GM23248 (cell line): ENCODE measurements around the gene APEH. TPM values are rescaled to one million over a fixed set of nuclear protein-coding genes. Genes with fewer than 3 reads are reported as not detected.

Experiments
- DNase-seq: peaks from one replicate; pipeline ENCODE4 v3.0.0-alpha.2; 2015
- H2AFZ ChIP-seq: fragments of 200-600 bp; sonication (generic); 2 replicates; pipeline ENCODE4 v1.6.1; 2016; ENCODE audit warnings: antibody characterized with exemption
- H3F3A ChIP-seq: fragments of 200-600 bp; sonication (generic); 2 replicates; pipeline ENCODE4 v1.6.1; 2016; ENCODE audit warnings: mild to moderate bottlenecking, antibody characterized with exemption, mixed run types; ENCODE audit not compliant: insufficient read depth
- H3K27ac ChIP-seq: fragments of 200-600 bp; sonication (generic); 2 replicates; pipeline ENCODE4 v1.5.1; 2016; ENCODE audit warnings: mild to moderate bottlenecking
- H3K27me3 ChIP-seq: fragments of 200-600 bp; sonication (generic); replicated peaks from 2 replicates; pipeline ENCODE4 v1.6.1; 2016; ENCODE audit warnings: mild to moderate bottlenecking; ENCODE audit not compliant: insufficient read depth
- H3K36me3 ChIP-seq: fragments of 200-600 bp; sonication (generic); 2 replicates; pipeline ENCODE4 v1.6.1; 2016; ENCODE audit warnings: low read depth, mild to moderate bottlenecking
- H3K4me1 ChIP-seq: fragments of 200-600 bp; sonication (generic); 2 replicates; pipeline ENCODE4 v1.6.1; 2016; ENCODE audit warnings: mild to moderate bottlenecking; ENCODE audit not compliant: insufficient read depth
- H3K4me2 ChIP-seq: fragments of 200-600 bp; sonication (generic); one replicate; pipeline ENCODE4 v1.6.1; 2016; ENCODE audit warnings: mild to moderate bottlenecking; ENCODE audit not compliant: unreplicated experiment
- H3K4me3 ChIP-seq: fragments of 200-600 bp; sonication (generic); 2 replicates; pipeline ENCODE4 v1.5.1; 2016; ENCODE audit warnings: mild to moderate bottlenecking
- H3K79me2 ChIP-seq: fragments of 200-600 bp; sonication (generic); 2 replicates; pipeline ENCODE4 v1.6.1; 2016; ENCODE audit warnings: mild to moderate bottlenecking; ENCODE audit not compliant: insufficient read depth
- H3K9ac ChIP-seq: fragments of 200-600 bp; sonication (generic); 2 replicates; pipeline ENCODE4 v1.6.1; 2016; ENCODE audit warnings: mild to moderate bottlenecking
- H3K9me2 ChIP-seq: fragments of 200-600 bp; sonication (generic); 2 replicates; pipeline ENCODE4 v1.6.1; 2016; ENCODE audit warnings: mixed run types, mild to moderate bottlenecking, moderate library complexity; ENCODE audit not compliant: insufficient read depth
- H3K9me3 ChIP-seq: fragments of 200-600 bp; sonication (generic); one replicate; pipeline ENCODE4 v1.6.1; 2017; ENCODE audit warnings: low read depth
- H4K20me1 ChIP-seq: fragments of 200-600 bp; sonication (generic); 2 replicates; pipeline ENCODE4 v1.6.0; 2016; ENCODE audit not compliant: insufficient read depth
- EZH2 ChIP-seq: fragments of 200-600 bp; sonication (generic); IDR thresholded peaks from 2 replicates; pipeline ENCODE4 v1.6.1; 2018; ENCODE audit warnings: antibody characterized with exemption, mild to moderate bottlenecking; ENCODE audit not compliant: insufficient read depth, poor library complexity, severe bottlenecking
- EZH2phosphoT487 ChIP-seq: fragments of 200-600 bp; sonication (generic); IDR thresholded peaks from 2 replicates; pipeline ENCODE4 v1.6.1; 2018; ENCODE audit warnings: antibody characterized with exemption, moderate library complexity, mild to moderate bottlenecking, low read depth; ENCODE audit not compliant: insufficient read depth
- WGBS, 2 experiments: methylation state at CpG; one replicate each; pipeline ENCODE4 v1.1.6; 2015 to 2017; ENCODE audit warnings: low lambda C conversion rate in 2 of 2, low coverage in 1 of 2; ENCODE audit errors: missing lambda C conversion rate in 2 of 2; 5-methylcytosine and 5-hydroxymethylcytosine counted together
- in situ Hi-C: fragments of 300-500 bp; cut with MboI; formaldehyde crosslinking; loops from 2 replicates; pipeline ENCODE4 v1.15.0; 2020
- polyA plus RNA-seq: library from polyadenylated mRNA; unstranded; fragments of >200 nt; fragmentation: Nextera tagmentation; extraction: Ambion mirVana; gene quantifications from 2 replicates; pipeline ENCODE4 v1.2.1, GENCODE V29; 2016
- total RNA-seq: library from RNA; depleted of rRNA; stranded (reverse); fragments of >200 nt; shearing (Covaris generic); gene quantifications from 2 replicates; pipeline ENCODE4 v1.2.3, GENCODE V29; 2014

Gene APEH
- total and polyA plus RNA-seq, 2 experiments from 2014 or later: 89.1 to 108 TPM

DNA sequence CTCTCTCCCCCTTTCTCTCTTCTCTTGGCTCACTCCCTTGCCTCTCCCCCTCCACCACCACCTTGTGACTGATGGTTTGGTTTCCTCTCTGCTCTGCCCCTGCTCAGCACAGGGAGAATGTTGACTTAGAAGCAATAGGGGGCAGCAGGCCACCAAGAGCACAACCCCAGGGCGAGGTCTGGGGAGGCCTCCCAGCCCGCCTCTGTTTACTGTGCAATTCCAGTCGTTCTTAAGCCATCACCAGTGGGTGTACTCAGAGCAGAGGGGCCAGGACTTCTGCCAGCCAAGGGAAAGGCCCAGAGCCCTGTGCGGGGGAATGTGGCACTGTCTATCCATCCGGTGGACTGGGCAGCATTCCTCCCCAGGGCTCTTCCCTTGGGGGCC lies 5.7 kb upstream of the APEH start:
- no peaks in the 10 kb centered on the region for H3K9me2 ChIP-seq
- WGBS, 2 experiments: 29% methylated on average over 5 of the region's 5 CpGs
- no peak for DNase-seq
- TF ChIP-seq EZH2 (no peak), EZH2phosphoT487 (no peak)
- H3K4me3 ChIP-seq: no peak overlapping the region
- H3K9ac ChIP-seq: no peak overlapping the region
- H3K27me3 ChIP-seq: no peaks in the 10 kb centered on the region
- no peaks in the 10 kb centered on the region for H4K20me1 ChIP-seq
- H3K36me3 ChIP-seq: no peaks in the 10 kb centered on the region
- H2AFZ ChIP-seq: no peak overlapping the region
- 0 out of 2 replicates have a peak, but pooled peaks cover 3% of the 10 kb centered on the region for H3F3A ChIP-seq
- in situ Hi-C loops: no loop called here
- H3K4me1 ChIP-seq: peaks cover 4% of the 10 kb centered on the region; the same call in 1 of the 2 replicates
- no peaks in the 10 kb centered on the region for H3K9me3 ChIP-seq
- H3K79me2 ChIP-seq: no peaks in the 10 kb centered on the region
- H3K4me2 ChIP-seq: no peak overlapping the region
- H3K27ac ChIP-seq: no peak overlapping the region

DNA sequence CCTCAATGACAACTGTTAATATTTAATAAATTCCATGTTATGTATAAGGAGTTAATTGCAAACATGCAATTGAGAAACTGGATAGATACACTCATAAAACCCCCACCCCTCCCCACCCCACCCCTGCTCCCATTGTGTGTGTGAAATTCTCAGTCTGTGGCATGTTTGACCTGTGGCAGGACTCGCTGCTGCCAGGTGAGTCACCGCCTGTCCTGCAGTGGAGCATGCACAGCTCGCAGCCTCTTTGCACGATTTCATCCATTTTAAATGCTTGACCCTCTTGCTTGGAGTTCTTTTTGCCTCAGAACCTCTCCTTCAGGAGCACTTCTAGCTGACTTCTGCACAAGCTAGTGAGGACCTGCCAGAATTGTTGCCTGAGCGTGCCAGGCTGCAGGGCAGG lies 5.3 kb upstream of the APEH start:
- Histone ChIP-seq H3K9ac (no peak overlapping the region), H3K9me2 (no peaks in the 10 kb centered on the region), H3K79me2 (no peaks in the 10 kb centered on the region), H3K27ac (no peak overlapping the region), H3K36me3 (no peaks in the 10 kb centered on the region), H3K27me3 (no peaks in the 10 kb centered on the region), H4K20me1 (no peaks in the 10 kb centered on the region), H3F3A (0 out of 2 replicates have a peak, but pooled peaks cover 3% of the 10 kb centered on the region), H3K4me1 (peaks cover 4% of the 10 kb centered on the region; the same call in 1 of the 2 replicates), H3K9me3 (no peaks in the 10 kb centered on the region), H3K4me3 (no peak overlapping the region), H3K4me2 (no peak overlapping the region), H2AFZ (no peak overlapping the region)
- TF ChIP-seq EZH2 (no peak), EZH2phosphoT487 (no peak)
- 37 to 41% methylated on average over 5 of the region's 5 CpGs for WGBS, 2 experiments
- in situ Hi-C loops: no loop called here
- peak; percentile 66 for DNase-seq

DNA sequence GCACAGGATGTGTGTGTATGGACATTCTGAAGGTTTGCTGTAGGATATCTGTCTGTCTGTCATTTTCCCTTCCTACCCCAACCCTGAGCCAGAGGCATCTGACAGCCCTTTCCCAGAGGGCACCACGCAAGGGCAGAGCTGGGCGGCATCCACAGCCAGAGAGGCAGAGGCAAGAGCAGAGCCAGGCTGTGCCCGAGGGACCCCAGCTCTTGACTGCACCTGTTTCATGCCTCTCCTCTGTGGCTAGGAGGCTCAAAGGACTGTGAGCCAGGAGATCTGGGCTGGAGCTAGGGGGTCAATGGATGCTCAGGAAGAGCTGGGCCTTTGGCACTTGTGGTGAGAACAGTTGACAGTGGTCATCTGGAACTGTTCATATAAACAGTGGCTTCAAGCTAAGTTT lies 4.8 kb upstream of the APEH start:
- TF ChIP-seq EZH2 (no peak), EZH2phosphoT487 (no peak)
- no peak overlapping the region for H3K9ac ChIP-seq
- no peaks in the 10 kb centered on the region for H3K9me2 ChIP-seq
- H3K4me1 ChIP-seq: peaks cover 4% of the 10 kb centered on the region; the same call in 1 of the 2 replicates
- H3K79me2 ChIP-seq: no peaks in the 10 kb centered on the region; the same call in 1 of the 2 replicates
- no peaks in the 10 kb centered on the region for H4K20me1 ChIP-seq
- H3K36me3 ChIP-seq: no peaks in the 10 kb centered on the region
- H3K4me2 ChIP-seq: no peak overlapping the region
- no peak overlapping the region for H3K4me3 ChIP-seq
- no peak overlapping the region for H3K27ac ChIP-seq
- in situ Hi-C loops: no loop called here
- H3F3A ChIP-seq: 0 out of 2 replicates have a peak, but pooled peaks cover 3% of the 10 kb centered on the region
- no peaks in the 10 kb centered on the region for H3K27me3 ChIP-seq
- no peak overlapping the region for H2AFZ ChIP-seq
- H3K9me3 ChIP-seq: no peaks in the 10 kb centered on the region
- WGBS, 2 experiments: 53 to 75% methylated on average over 3 of the region's 3 CpGs
- DNase-seq: no peak

DNA sequence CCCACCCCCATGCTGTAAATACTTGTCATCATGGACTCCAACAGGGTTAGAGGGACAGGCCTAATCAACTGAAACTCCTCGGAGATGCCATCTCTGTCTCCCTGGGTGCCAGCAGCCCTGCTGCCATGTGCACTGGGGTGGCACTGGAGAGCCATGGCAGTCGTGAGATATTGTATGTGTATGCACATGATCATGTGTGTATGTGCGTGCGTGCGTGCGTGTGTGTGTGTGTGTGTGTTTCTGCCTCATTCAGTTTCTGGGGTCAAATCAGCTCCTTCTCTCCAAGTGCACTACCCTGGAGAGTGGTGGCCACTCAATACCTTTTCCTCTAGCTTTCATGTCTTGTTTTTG lies 3.2 kb upstream of the APEH start:
- Histone ChIP-seq H3K4me3 (no peak overlapping the region), H3K9me3 (no peaks in the 10 kb centered on the region), H3K36me3 (no peaks in the 10 kb centered on the region), H3K9me2 (no peaks in the 10 kb centered on the region), H3K79me2 (peaks cover 12% of the 10 kb centered on the region), H3K4me1 (peaks cover 11% of the 10 kb centered on the region), H3K4me2 (no peak overlapping the region), H3K9ac (no peak overlapping the region), H3K27me3 (no peaks in the 10 kb centered on the region), H4K20me1 (no peaks in the 10 kb centered on the region), H2AFZ (no peak overlapping the region), H3K27ac (no peak overlapping the region), H3F3A (0 out of 2 replicates have a peak, but pooled peaks cover 3% of the 10 kb centered on the region)
- TF ChIP-seq EZH2phosphoT487 (no peak), EZH2 (no peak)
- no peak for DNase-seq
- in situ Hi-C loops: loop anchor here (10.0 kb wide), 1 partner anchor 126 kb away; no protein-coding TSS in a partner anchor
- 60 to 61% methylated on average over 6 of the region's 6 CpGs for WGBS, 2 experiments
